Mammary epithelial cell (primary cell): ENCODE results near the gene P2RY8.

ENCODE experiments used
- CTCF ChIP-seq, 2 donors: IDR thresholded peaks in 1 of 2; conservative IDR thresholded peaks in 1 of 2; 2 replicates each; pipeline ENCODE4 v1.5.1; 2011 to 2012; ENCODE audit warnings: inconsistent platforms in 2 of 2, low read length in 2 of 2, mild to moderate bottlenecking in 2 of 2, control low read depth in 1 of 2, low read depth in 1 of 2; ENCODE audit not compliant: insufficient read depth in 1 of 2; ENCODE audit errors: extremely low read depth in 1 of 2
- EZH2 ChIP-seq: IDR thresholded peaks from 2 replicates; pipeline ENCODE4 v1.6.1; 2012; ENCODE audit warnings: low read length, inconsistent platforms, borderline replicate concordance

GRCh38 chrX:1545776-1546408 is 8.9 kb upstream of the P2RY8 start:
- TF ChIP-seq EZH2 = no peak
- no peak for TF ChIP-seq CTCF (conservative IDR thresholded peaks at IDR 0.05 in 1 of 2, IDR thresholded peaks at IDR 0.05 in 1 of 2; ENCODE audit: extremely low read depth in 1 of 2, insufficient read depth in 1 of 2, low read depth in 1 of 2, low read length in 2 of 2)
